PC-9 (cell line): ENCODE results near the gene RFX2. TPM values are rescaled to one million over a fixed set of nuclear protein-coding genes. Genes with fewer than 3 reads are reported as not detected.

Source experiments
- BruUV-seq: library from RNA; stranded (reverse); fragments of 400-500 nt; replicated peaks from 2 replicates; lab custom pipeline; 2021; lab: Mats Ljungman, UMichigan
- CTCF ChIA-PET: fragments of 300-600 bp; sonication (Branson Sonifier 250); formaldehyde crosslinking; loops from one replicate; lab custom pipeline; 2022; ENCODE audit warnings: antibody characterized with exemption; lab: Charles Lee
- POLR2A ChIA-PET: fragments of 300-600 bp; sonication (Branson Sonifier 250); formaldehyde crosslinking; loops from one replicate; lab custom pipeline; 2022; ENCODE audit warnings: antibody characterized with exemption; ENCODE audit not compliant: unreplicated experiment; lab: Charles Lee
- DNase-seq, 2 experiments: peaks; one replicate each; pipeline versions ENCODE4 v3.0.0 to v3.0.0-alpha.2; 2015 to 2022; ENCODE audit warnings: mixed read lengths in 1 of 2
- H2AFZ ChIP-seq: fragments of 200-600 bp; sonication (generic); 2 replicates; pipeline ENCODE4 v1.8.1; 2017; ENCODE audit warnings: antibody characterized with exemption
- H3F3A ChIP-seq: fragments of 200-600 bp; sonication (generic); 2 replicates; pipeline ENCODE4 v1.8.1; 2017; ENCODE audit warnings: antibody characterized with exemption, mild to moderate bottlenecking, low read depth; ENCODE audit not compliant: insufficient read depth
- H3K27ac ChIP-seq: fragments of 200-600 bp; sonication (generic); 2 replicates; pipeline ENCODE4 v1.6.1; 2016; ENCODE audit warnings: mixed run types
- H3K27me3 ChIP-seq: fragments of 200-600 bp; sonication (generic); 2 replicates; pipeline ENCODE4 v1.6.1; 2016; ENCODE audit warnings: low read depth, mixed run types; ENCODE audit not compliant: insufficient read depth
- H3K36me3 ChIP-seq: fragments of 200-600 bp; sonication (generic); 2 replicates; pipeline ENCODE4 v1.6.1; 2016; ENCODE audit warnings: low read depth, mixed run types
- H3K4me1 ChIP-seq: fragments of 200-600 bp; sonication (generic); replicated peaks from 2 replicates; pipeline ENCODE4 v1.6.1; 2016; ENCODE audit warnings: mixed run types; ENCODE audit not compliant: insufficient read depth
- H3K4me2 ChIP-seq: fragments of 200-600 bp; sonication (generic); 2 replicates; pipeline ENCODE4 v1.6.1; 2017; ENCODE audit warnings: mixed run types
- H3K4me3 ChIP-seq: fragments of 200-600 bp; sonication (generic); 2 replicates; pipeline ENCODE4 v1.6.1; 2016; ENCODE audit warnings: mixed run types
- H3K79me2 ChIP-seq: fragments of 200-600 bp; sonication (generic); 2 replicates; pipeline ENCODE4 v1.6.1; 2017; ENCODE audit warnings: low read depth, mixed run types
- H3K9me2 ChIP-seq: fragments of 200-600 bp; sonication (generic); 2 replicates; pipeline ENCODE4 v1.8.1; 2017; ENCODE audit warnings: mild to moderate bottlenecking; ENCODE audit not compliant: insufficient read depth
- H3K9me3 ChIP-seq: fragments of 200-600 bp; sonication (generic); 2 replicates; pipeline ENCODE4 v1.8.1; 2016; ENCODE audit warnings: low read depth; ENCODE audit not compliant: insufficient read depth
- H4K20me1 ChIP-seq: fragments of 200-600 bp; sonication (generic); 2 replicates; pipeline ENCODE4 v1.8.1; 2017; ENCODE audit not compliant: insufficient read depth
- CTCF ChIP-seq: fragments of 200-600 bp; sonication (generic); conservative IDR thresholded peaks from 2 replicates; pipeline ENCODE4 v1.6.1; 2017; ENCODE audit warnings: mixed run types, antibody characterized with exemption, mild to moderate bottlenecking, moderate library complexity
- EZH2 ChIP-seq: fragments of 200-600 bp; sonication (generic); IDR thresholded peaks from 2 replicates; pipeline ENCODE4 v1.8.0; 2017; ENCODE audit warnings: antibody characterized with exemption, low read depth
- intact Hi-C: fragments of 100-400 bp; cut with micrococcal nuclease; formaldehyde crosslinking; loops from one replicate; pipeline ENCODE4 v1.10.0; 2022; ENCODE audit not compliant: unreplicated experiment
- total RNA-seq: library from RNA; stranded (reverse); gene quantifications from 2 replicates; pipeline ENCODE4 v1.2.3, GENCODE V29; 2021

RFX2 gene
- total RNA-seq, 1 experiment from 2014 or later: 11.6 TPM

- Histone ChIP-seq H2AFZ (no peak overlapping the region), H3F3A (no peaks in the 10 kb centered on the region), H3K4me3 (no peak overlapping the region), H4K20me1 (peaks cover 49% of the 10 kb centered on the region), H3K27ac (no peak overlapping the region), H3K9me3 (no peaks in the 10 kb centered on the region), H3K4me1 (no peaks in the 10 kb centered on the region), H3K4me2 (no peak overlapping the region), H3K27me3 (no peaks in the 10 kb centered on the region), H3K9me2 (no peaks in the 10 kb centered on the region), H3K36me3 (no peaks in the 10 kb centered on the region), H3K79me2 (peaks cover 70% of the 10 kb centered on the region)
- POLR2A ChIA-PET: interaction anchor here (0.6 kb wide), 1 partner anchor 15 kb away, joined by 28 read pairs; no protein-coding TSS in a partner anchor
- TF ChIP-seq CTCF (no peak), EZH2 (no peak)
- CTCF ChIA-PET: no interaction called here
- intact Hi-C loops: no loop called here
- no peak for DNase-seq
- BruUV-seq: no TSS peak
Observed at GRCh38 chr19:5957170-5957569, 153.1 kb downstream of the RFX2 start.

DNA sequence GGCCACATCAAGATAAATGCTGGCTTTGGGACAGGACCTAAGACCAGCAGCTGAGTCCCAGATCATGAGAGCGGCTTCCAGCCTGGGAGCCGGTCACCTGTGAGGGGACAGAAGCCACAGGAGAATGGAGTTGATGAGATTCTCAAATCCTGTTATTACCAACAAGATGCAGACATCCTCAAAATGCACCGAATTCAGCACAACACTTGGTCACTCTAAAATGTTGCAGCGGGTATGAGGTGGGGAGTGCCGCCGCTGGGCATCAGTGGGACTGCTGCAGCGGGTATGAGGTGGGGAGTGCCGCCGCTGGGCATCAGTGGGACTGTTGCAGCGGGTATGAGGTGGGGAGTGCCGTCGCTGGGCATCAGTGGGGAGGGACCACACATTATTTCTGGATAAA lies 153.6 kb downstream of the RFX2 start:
- no TSS peak for BruUV-seq
- POLR2A ChIA-PET: interaction anchor here (0.6 kb wide), 1 partner anchor 14 kb away, joined by 28 read pairs; no protein-coding TSS in a partner anchor
- Histone ChIP-seq H3K4me1 (no peaks in the 10 kb centered on the region), H2AFZ (no peak overlapping the region), H4K20me1 (peaks cover 45% of the 10 kb centered on the region), H3K9me3 (no peaks in the 10 kb centered on the region), H3K4me3 (no peak overlapping the region), H3K4me2 (no peak overlapping the region), H3K27me3 (no peaks in the 10 kb centered on the region), H3K27ac (no peak overlapping the region), H3K9me2 (no peaks in the 10 kb centered on the region), H3K36me3 (no peaks in the 10 kb centered on the region), H3F3A (no peaks in the 10 kb centered on the region), H3K79me2 (peaks cover 66% of the 10 kb centered on the region)
- CTCF ChIA-PET: no interaction called here
- no peak for TF ChIP-seq CTCF
- TF ChIP-seq EZH2: no peak
- intact Hi-C loops: no loop called here
- no peak for DNase-seq

DNA sequence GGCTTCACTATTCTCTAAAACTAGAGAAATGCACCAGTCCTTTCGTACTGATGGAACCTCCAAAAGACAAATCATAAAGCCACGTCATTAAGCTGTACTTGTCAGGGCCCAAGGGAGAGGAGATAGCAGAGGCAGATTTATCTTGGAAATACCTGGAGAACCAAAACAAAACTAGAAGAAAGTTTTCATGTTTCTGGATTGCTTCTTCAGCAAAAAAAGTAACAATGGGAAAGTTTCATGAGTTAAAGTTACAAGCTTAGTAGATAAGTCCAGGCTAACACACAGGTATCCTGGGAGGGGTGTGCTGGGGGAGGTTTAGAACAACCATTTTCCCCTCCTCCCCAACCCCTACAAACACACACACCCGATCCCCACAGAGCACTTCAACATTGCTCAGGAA lies 154.0 kb downstream of the RFX2 start:
- no peaks in the 10 kb centered on the region for H3K27me3 ChIP-seq
- H3K9me3 ChIP-seq: no peaks in the 10 kb centered on the region
- POLR2A ChIA-PET: no interaction called here
- H3K4me1 ChIP-seq: no peaks in the 10 kb centered on the region
- DNase-seq: no peak
- H3K9me2 ChIP-seq: no peaks in the 10 kb centered on the region
- H3K79me2 ChIP-seq: peaks cover 62% of the 10 kb centered on the region
- no peaks in the 10 kb centered on the region for H3K36me3 ChIP-seq
- no peak overlapping the region for H3K27ac ChIP-seq
- peaks cover 41% of the 10 kb centered on the region for H4K20me1 ChIP-seq
- intact Hi-C loops: no loop called here
- TF ChIP-seq EZH2 (no peak), CTCF (no peak)
- H2AFZ ChIP-seq: no peak overlapping the region
- no peak overlapping the region for H3K4me2 ChIP-seq
- H3F3A ChIP-seq: no peaks in the 10 kb centered on the region
- no TSS peak for BruUV-seq
- H3K4me3 ChIP-seq: no peak overlapping the region
- CTCF ChIA-PET: no interaction called here
